Ectodermal cell (in vitro differentiated cells): ENCODE results near the gene ANTXRL.
"Not testable (repeated sequence)": the region's sequence is repeated elsewhere in the genome, so short reads cannot be mapped to it uniquely, and the experiment has no call there.

Experiments used
- H3K27ac ChIP-seq: 2 replicates; pipeline ENCODE4 v1.7.0; 2013; ENCODE audit warnings: mild to moderate bottlenecking, low read depth, low read length; ENCODE audit not compliant: insufficient read depth, poor library complexity, severe bottlenecking
- H3K27me3 ChIP-seq: 2 replicates; pipeline ENCODE4 v1.7.0; 2013; ENCODE audit warnings: mild to moderate bottlenecking, low read length; ENCODE audit not compliant: insufficient read depth, control insufficient read depth, poor library complexity, severe bottlenecking
- H3K36me3 ChIP-seq: one replicate; pipeline ENCODE4 v1.7.0; 2013; ENCODE audit warnings: low read length; ENCODE audit not compliant: control insufficient read depth, insufficient read depth
- H3K4me1 ChIP-seq: one replicate; pipeline ENCODE4 v1.7.0; 2013; ENCODE audit warnings: low read length; ENCODE audit not compliant: control insufficient read depth, insufficient read depth
- H3K4me3 ChIP-seq: 2 replicates; pipeline ENCODE4 v1.7.0; 2013; ENCODE audit warnings: low read depth, low read length, control low read depth; ENCODE audit not compliant: insufficient read depth
- H3K9me3 ChIP-seq: 2 replicates; pipeline ENCODE4 v1.7.0; 2013; ENCODE audit warnings: mild to moderate bottlenecking, low read length, moderate library complexity; ENCODE audit not compliant: control insufficient read depth
- WGBS, 2 experiments: methylation state at CpG; one replicate each; pipeline ENCODE4 v1.1.7; 2013; ENCODE audit warnings: missing lambda C conversion rate in 2 of 2; 5-methylcytosine and 5-hydroxymethylcytosine counted together

The ANTXRL gene

GRCh38 chr10:46296086-46296485 lies 9.3 kb downstream of the ANTXRL start:
- not testable (repeated sequence) for H3K9me3 ChIP-seq, H3K36me3 ChIP-seq, H3K4me3 ChIP-seq, H3K27me3 ChIP-seq, H3K27ac ChIP-seq
- peaks cover 15% of the 10 kb centered on the region for H3K4me1 ChIP-seq
- 81% methylated on average over 4 of the region's 4 CpGs for WGBS, 2 experiments

GRCh38 chr10:46296641-46297141 lies 9.9 kb downstream of the ANTXRL start:
- no peak overlapping the region for H3K27ac ChIP-seq
- 76 to 79% methylated on average over 5 of the region's 5 CpGs for WGBS, 2 experiments
- H3K4me3 ChIP-seq: no peak overlapping the region
- H3K27me3 ChIP-seq: no peaks in the 10 kb centered on the region
- no peaks in the 10 kb centered on the region for H3K36me3 ChIP-seq
- no peaks in the 10 kb centered on the region for H3K9me3 ChIP-seq
- H3K4me1 ChIP-seq: peaks cover 15% of the 10 kb centered on the region

GRCh38 chr10:46297406-46298204 lies 10.8 kb downstream of the ANTXRL start:
- WGBS, 2 experiments: 87 to 89% methylated on average over 16 of the region's 16 CpGs

GRCh38 chr10:46298477-46299285 lies 11.9 kb downstream of the ANTXRL start:
- WGBS, 2 experiments: 93 to 95% methylated on average over 9 of the region's 9 CpGs
- Histone ChIP-seq H3K4me1 (peaks cover 11% of the 10 kb centered on the region), H3K27ac (no peak overlapping the region), H3K27me3 (no peaks in the 10 kb centered on the region), H3K9me3 (no peaks in the 10 kb centered on the region), H3K36me3 (no peaks in the 10 kb centered on the region), H3K4me3 (no peak overlapping the region)

More at GRCh38 chr10:46297406-46298204, 10.8 kb downstream of the ANTXRL start:
- H3K27me3 ChIP-seq: no peaks in the 10 kb centered on the region
- no peak overlapping the region for H3K4me3 ChIP-seq
- H3K4me1 ChIP-seq: peaks cover 11% of the 10 kb centered on the region
- no peaks in the 10 kb centered on the region for H3K9me3 ChIP-seq
- no peaks in the 10 kb centered on the region for H3K36me3 ChIP-seq
- no peak overlapping the region for H3K27ac ChIP-seq

- Histone ChIP-seq H3K4me1 (peaks cover 11% of the 10 kb centered on the region), H3K36me3 (no peaks in the 10 kb centered on the region), H3K4me3 (no peak overlapping the region), H3K9me3 (no peaks in the 10 kb centered on the region), H3K27me3 (no peaks in the 10 kb centered on the region), H3K27ac (no peak overlapping the region)
- WGBS, 2 experiments: 89% methylated on average over 5 of the region's 5 CpGs
These were observed 12.4 kb downstream of the ANTXRL start for GRCh38 chr10:46299286-46299535.

- Histone ChIP-seq H3K36me3 (no peaks in the 10 kb centered on the region), H3K9me3 (no peaks in the 10 kb centered on the region), H3K27ac (no peak overlapping the region), H3K27me3 (no peaks in the 10 kb centered on the region), H3K4me1 (peaks cover 11% of the 10 kb centered on the region), H3K4me3 (no peak overlapping the region)
- WGBS, 2 experiments: 61 to 62% methylated on average over 20 of the region's 20 CpGs
These were observed 13.0 kb downstream of the ANTXRL start for GRCh38 chr10:46299536-46300369.

- peaks cover 11% of the 10 kb centered on the region for H3K4me1 ChIP-seq
- not testable (repeated sequence) for H3K27ac ChIP-seq, H3K4me3 ChIP-seq, H3K27me3 ChIP-seq, H3K9me3 ChIP-seq, H3K36me3 ChIP-seq
- 71 to 72% methylated on average over 3 of the region's 3 CpGs for WGBS, 2 experiments
These were observed 13.5 kb downstream of the ANTXRL start for GRCh38 chr10:46300370-46300711.

GRCh38 chr10:46301056-46301645 lies 14.4 kb downstream of the ANTXRL start:
- no peaks in the 10 kb centered on the region for H3K9me3 ChIP-seq
- no peaks in the 10 kb centered on the region for H3K36me3 ChIP-seq
- H3K4me3 ChIP-seq: no peak overlapping the region
- WGBS, 2 experiments: 92 to 98% methylated on average over 5 of the region's 5 CpGs
- peaks cover 11% of the 10 kb centered on the region for H3K4me1 ChIP-seq
- no peaks in the 10 kb centered on the region for H3K27me3 ChIP-seq
- no peak overlapping the region for H3K27ac ChIP-seq

GRCh38 chr10:46301721-46302479 lies 15.1 kb downstream of the ANTXRL start:
- peaks cover 11% of the 10 kb centered on the region for H3K4me1 ChIP-seq
- no peaks in the 10 kb centered on the region for H3K36me3 ChIP-seq
- WGBS, 2 experiments: 74 to 75% methylated on average over 13 of the region's 13 CpGs
- no peak overlapping the region for H3K4me3 ChIP-seq
- H3K9me3 ChIP-seq: no peaks in the 10 kb centered on the region
- no peaks in the 10 kb centered on the region for H3K27me3 ChIP-seq
- no peak overlapping the region for H3K27ac ChIP-seq
